Naive thymus-derived CD8-positive, alpha-beta T cell (primary cell): Measurements from ENCODE around the gene AMIGO3. TPM values are rescaled to one million over a fixed set of nuclear protein-coding genes. Genes with fewer than 3 reads are reported as not detected.
"Not testable (repeated sequence)": the region's sequence is repeated elsewhere in the genome, so short reads cannot be mapped to it uniquely, and the experiment has no call there.

Source experiments
- ATAC-seq, 2 donors: fragments of 150-1000 bp; cut with Tn5 transposase in 1 of 2; sonication (Bioruptor Pico), chemical (Tn5 transposase) in 1 of 2; 1 replicate in 1 of 2; 2 replicates in 1 of 2; pipeline ENCODE4 v1.10.0; 2021; ENCODE audit warnings: mild to moderate bottlenecking in 2 of 2, moderate library complexity in 2 of 2
- POLR2A ChIA-PET: fragments of 350-600 bp; sonication (Branson Sonifier 250); formaldehyde crosslinking; loops from one replicate; lab custom pipeline; 2021; ENCODE audit warnings: antibody characterized with exemption; lab: Charles Lee
- DNase-seq, 10 donors: peaks; one replicate each; pipeline versions ENCODE4 v3.0.0 to v3.0.0-alpha.2; 2020 to 2022
- H3K27ac Mint-ChIP-seq, 10 donors: one replicate each; pipeline ENCODE4 v1.8.0; 2020 to 2022; ENCODE audit warnings: mild to moderate bottlenecking in 10 of 10, mixed read lengths in 10 of 10, moderate library complexity in 4 of 10, inconsistent platforms in 1 of 10
- H3K27me3 Mint-ChIP-seq, 5 donors: one replicate each; pipeline ENCODE4 v1.8.0; 2021 to 2022; ENCODE audit warnings: mixed read lengths in 5 of 5
- H3K36me3 Mint-ChIP-seq, 3 donors: one replicate each; pipeline ENCODE4 v1.8.0; 2020 to 2022; ENCODE audit warnings: mixed read lengths in 3 of 3, mild to moderate bottlenecking in 2 of 3, inconsistent platforms in 1 of 3
- H3K4me1 Mint-ChIP-seq, 4 donors: one replicate each; pipeline ENCODE4 v1.8.0; 2021 to 2022; ENCODE audit warnings: mixed read lengths in 4 of 4
- H3K4me3 Mint-ChIP-seq, 10 donors: one replicate each; pipeline ENCODE4 v1.8.0; 2020 to 2022; ENCODE audit warnings: mild to moderate bottlenecking in 10 of 10, mixed read lengths in 10 of 10, moderate library complexity in 6 of 10, inconsistent platforms in 1 of 10
- H3K9me3 Mint-ChIP-seq, 9 donors: one replicate each; pipeline ENCODE4 v1.8.0; 2020 to 2022; ENCODE audit warnings: mixed read lengths in 9 of 9, mild to moderate bottlenecking in 3 of 9, inconsistent platforms in 1 of 9, moderate library complexity in 1 of 9
- polyA plus RNA-seq, 3 donors: library from polyadenylated mRNA; unstranded; fragments of 300-500 nt; fragmentation: Illumina TruSeq; gene quantifications; one replicate each; pipeline ENCODE4 v1.2.3, GENCODE V29; 2021
- total RNA-seq, 8 experiments: library from RNA in 2 of 8; stranded (reverse) in 2 of 8; gene quantifications; one replicate each; pipeline ENCODE4 v1.2.3 and lab custom pipeline; 2021 to 2026

AMIGO3 gene
- total and polyA plus RNA-seq, 5 experiments from 2014 or later: 1.0 to 1.5 (median 1.2) TPM

- Mint-ChIP-seq H3K4me3 (peak overlapping the region in 6 of 10 donors; percentile 36 to 98 (median 96)), H3K4me1 (peaks cover 17 to 48% (median 45%) of the 10 kb centered on the region in 4 donors), H3K27ac (peak overlapping the region in 3 of 10 donors; percentile 29 to 41 (median 34))
- ATAC-seq, H3K36me3 Mint-ChIP-seq, DNase-seq, H3K27me3 Mint-ChIP-seq, H3K9me3 Mint-ChIP-seq, POLR2A ChIA-PET: not testable (repeated sequence)
These were observed 28.0 kb downstream of the AMIGO3 start for GRCh38 chr3:49691481-49691880.

GRCh38 chr3:49690856-49691255, 28.6 kb downstream of the AMIGO3 start:
- POLR2A ChIA-PET, ATAC-seq, H3K27me3 Mint-ChIP-seq, DNase-seq, H3K9me3 Mint-ChIP-seq, H3K36me3 Mint-ChIP-seq: not testable (repeated sequence)
- Mint-ChIP-seq H3K27ac (peak overlapping the region in 7 of 10 donors; percentile 20 to 77 (median 41)), H3K4me1 (peaks cover 17 to 50% (median 47%) of the 10 kb centered on the region in 4 donors), H3K4me3 (peak overlapping the region; percentile 92 to 98 (median 96))

- POLR2A ChIA-PET: interaction anchor here (0.6 to 1.1 kb wide), 4 partner anchors 15 to 360 kb away, joined by 3 to 4 read pairs (median 3); no protein-coding TSS in a partner anchor
- H3K4me3 Mint-ChIP-seq: peak overlapping the region; percentile 92 to 98 (median 96)
- not testable (repeated sequence) for H3K9me3 Mint-ChIP-seq, H3K27me3 Mint-ChIP-seq, ATAC-seq, H3K36me3 Mint-ChIP-seq
- DNase-seq: peak in 1 of 10 donors; percentile 10
- H3K27ac Mint-ChIP-seq: peak overlapping the region; percentile 33 to 99 (median 98)
- peaks cover 17 to 54% (median 47%) of the 10 kb centered on the region in 4 donors for H3K4me1 Mint-ChIP-seq
These were observed 29.4 kb downstream of the AMIGO3 start for GRCh38 chr3:49689908-49690624.

GRCh38 chr3:49689046-49689907, 30.2 kb downstream of the AMIGO3 start, which contains the start of the genes MST1 and RNF123:
Gene MST1 (minus strand): TSS chr3:49689474. CDS start chr3:49688691, 783 bp downstream.
Gene RNF123 (plus strand): TSS chr3:49689557. CDS start chr3:49691166, 1,609 bp downstream.
- DNase-seq (peak; percentile 86 to 97 (median 94)), ATAC-seq (peak; percentile 77 to 79)
- POLR2A ChIA-PET: interaction anchor here (0.6 to 1.5 kb wide), 6 partner anchors 10 to 620 kb away, joined by 3 to 5 read pairs (median 3); no protein-coding TSS in a partner anchor
- Mint-ChIP-seq H3K36me3 (peaks cover 0 to 6% (median 1%) of the 10 kb centered on the region in 3 donors), H3K27ac (peak within 1 kb of the TSS; percentile 93 to 99 (median 98)), H3K9me3 (no peaks in the 10 kb centered on the region), H3K27me3 (no peaks in the 10 kb centered on the region), H3K4me1 (peaks cover 16 to 53% (median 47%) of the 10 kb centered on the region in 4 donors), H3K4me3 (peak within 1 kb of the TSS; percentile 92 to 98 (median 96))

GRCh38 chr3:49688338-49689045, 31.0 kb downstream of the AMIGO3 start:
- POLR2A ChIA-PET: interaction anchor here (0.6 to 1.5 kb wide), 3 partner anchors 10 to 619 kb away, joined by 3 to 5 read pairs (median 3); no protein-coding TSS in a partner anchor
- not testable (repeated sequence) for H3K27me3 Mint-ChIP-seq, H3K9me3 Mint-ChIP-seq, DNase-seq, ATAC-seq, H3K36me3 Mint-ChIP-seq
- H3K4me1 Mint-ChIP-seq: peaks cover 15 to 48% (median 45%) of the 10 kb centered on the region in 4 donors
- peak overlapping the region; percentile 93 to 99 (median 98) for H3K27ac Mint-ChIP-seq
- peak overlapping the region; percentile 92 to 98 (median 96) for H3K4me3 Mint-ChIP-seq

- Mint-ChIP-seq H3K4me1 (peaks cover 12 to 45% (median 42%) of the 10 kb centered on the region in 4 donors), H3K27ac (peak overlapping the region in 2 of 10 donors; percentile 20 to 85), H3K4me3 (peak overlapping the region in 9 of 10 donors; percentile 50 to 98 (median 76))
- H3K9me3 Mint-ChIP-seq, H3K36me3 Mint-ChIP-seq, POLR2A ChIA-PET, H3K27me3 Mint-ChIP-seq, ATAC-seq, DNase-seq: not testable (repeated sequence)
These were observed 32.1 kb downstream of the AMIGO3 start for GRCh38 chr3:49687424-49687795.

- Mint-ChIP-seq H3K4me1 (peaks cover 12 to 44% (median 39%) of the 10 kb centered on the region in 4 donors), H3K4me3 (peak overlapping the region; percentile 29 to 98 (median 66)), H3K27ac (peak overlapping the region in 1 of 10 donors; percentile 85)
- H3K9me3 Mint-ChIP-seq, POLR2A ChIA-PET, H3K36me3 Mint-ChIP-seq, H3K27me3 Mint-ChIP-seq: not testable (repeated sequence)
- DNase-seq: peak in 7 of 10 donors; percentile 10 to 54 (median 28)
- peak; percentile 29 to 39 for ATAC-seq
These were observed 32.6 kb downstream of the AMIGO3 start for GRCh38 chr3:49686769-49687423.

- Mint-ChIP-seq H3K4me3 (peak overlapping the region; percentile 54 to 98 (median 74)), H3K4me1 (peaks cover 12 to 41% (median 36%) of the 10 kb centered on the region in 4 donors), H3K27ac (peak overlapping the region in 3 of 10 donors; percentile 20 to 48 (median 33))
- H3K36me3 Mint-ChIP-seq, POLR2A ChIA-PET, H3K27me3 Mint-ChIP-seq, H3K9me3 Mint-ChIP-seq: not testable (repeated sequence)
- DNase-seq: peak in 7 of 10 donors; percentile 19 to 52 (median 37)
- ATAC-seq: peak; percentile 48 to 51
These were observed 33.1 kb downstream of the AMIGO3 start for GRCh38 chr3:49686346-49686745.

GRCh38 chr3:49685846-49686245, 33.6 kb downstream of the AMIGO3 start:
- H3K4me1 Mint-ChIP-seq: peaks cover 9 to 36% (median 31%) of the 10 kb centered on the region in 4 donors
- POLR2A ChIA-PET, H3K27ac Mint-ChIP-seq, H3K36me3 Mint-ChIP-seq, H3K9me3 Mint-ChIP-seq, DNase-seq, H3K27me3 Mint-ChIP-seq: not testable (repeated sequence)
- peak; percentile 0 to 6 for ATAC-seq
- peak overlapping the region in 5 of 10 donors; percentile 19 to 98 (median 75) for H3K4me3 Mint-ChIP-seq

- POLR2A ChIA-PET, H3K9me3 Mint-ChIP-seq, DNase-seq, H3K27me3 Mint-ChIP-seq, ATAC-seq: not testable (repeated sequence)
- Mint-ChIP-seq H3K36me3 (peaks cover 0 to 17% (median 5%) of the 10 kb centered on the region in 3 donors), H3K27ac (peak overlapping the region in 1 of 10 donors; percentile 59), H3K4me1 (peaks cover 8 to 29% (median 25%) of the 10 kb centered on the region in 4 donors), H3K4me3 (peak overlapping the region in 7 of 10 donors; percentile 20 to 61 (median 28))
These were observed 34.4 kb downstream of the AMIGO3 start for GRCh38 chr3:49685103-49685502.

- H3K4me3 Mint-ChIP-seq: peak overlapping the region in 2 of 10 donors; percentile 26 to 28
- not testable (repeated sequence) for DNase-seq
These were observed 35.0 kb downstream of the AMIGO3 start for GRCh38 chr3:49684453-49684852.

More at GRCh38 chr3:49684453-49684852, 35.0 kb downstream of the AMIGO3 start:
- Mint-ChIP-seq H3K36me3 (peaks cover 0 to 22% (median 5%) of the 10 kb centered on the region in 3 donors), H3K4me1 (peaks cover 9 to 29% (median 23%) of the 10 kb centered on the region in 4 donors)
- ATAC-seq, H3K27ac Mint-ChIP-seq, H3K9me3 Mint-ChIP-seq, H3K27me3 Mint-ChIP-seq, POLR2A ChIA-PET: not testable (repeated sequence)
